Fibroblast of upper back skin (primary cell): ENCODE results near the gene TXLNA.

Experiments used
- DNase-seq: peaks from one replicate; pipeline ENCODE4 v3.0.0-alpha.2; 2013

Gene TXLNA

GRCh38 chr1:32215629-32216480 is 36.4 kb downstream of the TXLNA start:
- DNase-seq: peak; percentile 61

GRCh38 chr1:32216566-32216965 is 37.1 kb downstream of the TXLNA start:
- DNase-seq: no peak

DNA sequence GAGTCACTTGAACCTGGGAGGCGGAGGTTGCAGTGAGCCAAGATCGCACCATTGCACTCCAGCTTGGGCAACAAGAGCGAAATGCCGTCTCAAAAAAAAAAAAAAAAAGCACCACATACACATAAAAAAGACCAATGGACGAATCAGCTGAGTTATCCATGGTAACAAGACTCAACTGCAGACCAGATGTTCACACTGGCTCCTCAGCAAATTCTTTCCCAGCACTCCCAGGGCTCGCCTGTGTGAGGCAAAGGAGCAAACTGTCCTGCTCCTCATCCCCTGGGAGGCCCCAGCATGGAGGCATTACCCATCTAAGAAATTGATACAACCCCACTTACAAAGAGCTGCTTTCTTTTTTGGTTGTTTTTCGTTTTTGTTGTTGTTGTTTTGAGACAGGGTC is 39.5 kb downstream of the TXLNA start:
- DNase-seq: peak; percentile 32

GRCh38 chr1:32220746-32221580 is 41.5 kb downstream of the TXLNA start:
- DNase-seq: no peak

DNA sequence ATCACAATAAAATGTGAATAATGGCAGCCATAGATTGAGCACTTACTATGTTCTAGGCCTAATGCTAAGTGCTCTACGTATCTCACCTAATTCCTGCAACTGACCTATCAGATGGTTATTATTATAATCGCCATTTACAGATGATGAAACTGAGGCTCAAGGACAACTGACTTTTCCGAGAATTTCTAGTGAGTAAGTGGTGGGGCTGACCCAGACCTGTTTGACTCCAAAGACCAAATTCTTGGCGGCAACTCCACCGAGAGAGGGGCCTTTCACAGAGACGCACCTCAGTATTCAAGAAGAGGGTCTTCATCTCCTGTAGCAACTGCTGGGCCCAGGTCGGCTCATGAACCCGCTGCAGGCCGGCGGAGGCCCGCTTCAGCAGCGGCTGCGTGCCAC is 42.1 kb downstream of the TXLNA start:
- no peak for DNase-seq

- peak; percentile 90 for DNase-seq
Measured at GRCh38 chr1:32221980-32222755, 42.7 kb downstream of the TXLNA start, which contains the start of the genes EIF3I and TMEM234. Gene EIF3I (plus strand): TSS chr1:32222407. CDS start chr1:32222442, 35 bp downstream. Gene TMEM234 (minus strand): TSS chr1:32222353. CDS start chr1:32222322, 31 bp downstream.

GRCh38 chr1:32223683-32224082 is 44.2 kb downstream of the TXLNA start:
- DNase-seq: no peak

GRCh38 chr1:32224285-32224684 is 44.8 kb downstream of the TXLNA start:
- DNase-seq: no peak

DNA sequence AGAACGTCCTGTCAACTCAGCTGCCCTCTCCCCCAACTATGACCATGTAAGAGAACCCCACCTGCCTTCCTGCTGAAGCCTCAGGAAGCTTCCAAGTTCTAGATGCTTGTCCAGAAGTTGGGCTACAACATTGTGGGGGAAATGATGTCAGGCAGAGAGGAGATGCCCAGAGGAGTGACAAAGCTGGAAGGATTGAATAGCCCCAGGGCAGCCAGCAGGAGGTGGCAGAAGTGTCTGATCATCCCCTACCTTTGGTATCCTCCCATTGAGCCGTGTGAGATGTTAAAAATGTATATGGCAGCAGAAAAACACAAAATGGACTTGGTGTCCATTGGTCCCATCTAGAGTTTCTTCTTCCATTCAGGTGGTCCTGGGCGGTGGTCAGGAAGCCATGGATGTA is 49.3 kb downstream of the TXLNA start:
- no peak for DNase-seq

- no peak for DNase-seq
Measured at GRCh38 chr1:32231843-32232432, 52.5 kb downstream of the TXLNA start.

GRCh38 chr1:32232558-32233304 is 53.3 kb downstream of the TXLNA start:
- DNase-seq: no peak

- DNase-seq: no peak
Measured at GRCh38 chr1:32234792-32235191, 55.3 kb downstream of the TXLNA start.

DNA sequence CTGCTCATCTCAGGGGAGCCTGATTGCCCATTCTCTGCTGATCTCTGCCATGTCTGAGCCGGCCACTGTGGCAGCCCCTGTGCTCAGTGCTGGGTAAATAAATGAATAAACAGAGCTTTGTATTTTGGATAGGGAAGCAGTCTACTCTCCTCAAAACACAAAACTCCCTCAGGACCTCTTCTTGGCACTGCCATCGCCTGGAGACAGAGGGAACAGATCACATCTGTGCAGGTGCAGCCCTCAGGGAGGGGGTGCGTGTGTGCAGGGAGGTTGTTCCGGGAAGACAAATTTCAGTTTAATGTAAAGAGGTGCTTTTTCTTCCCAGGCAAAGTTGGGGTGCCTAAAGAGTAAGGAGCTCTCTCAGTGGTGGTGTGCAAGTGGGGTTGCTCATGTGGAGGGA is 59.9 kb downstream of the TXLNA start:
- no peak for DNase-seq

DNA sequence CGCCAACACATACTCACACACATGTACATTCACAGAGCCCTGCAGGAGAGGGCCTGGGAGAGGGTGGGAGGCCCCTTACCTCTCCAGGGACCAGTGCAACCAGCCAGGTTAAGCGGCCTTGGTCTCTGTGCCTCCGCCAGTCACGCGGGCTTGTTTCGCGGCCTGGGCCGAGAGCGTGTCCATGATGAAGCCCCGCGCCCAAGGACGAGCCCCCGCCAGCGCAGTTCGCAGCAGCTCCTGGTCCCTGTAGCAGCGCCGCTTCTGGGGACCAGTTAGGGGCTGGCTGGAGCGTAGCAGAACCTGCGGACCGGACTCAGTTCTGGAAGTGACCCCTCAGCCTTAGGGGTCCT is 60.3 kb downstream of the TXLNA start:
- no peak for DNase-seq

DNA sequence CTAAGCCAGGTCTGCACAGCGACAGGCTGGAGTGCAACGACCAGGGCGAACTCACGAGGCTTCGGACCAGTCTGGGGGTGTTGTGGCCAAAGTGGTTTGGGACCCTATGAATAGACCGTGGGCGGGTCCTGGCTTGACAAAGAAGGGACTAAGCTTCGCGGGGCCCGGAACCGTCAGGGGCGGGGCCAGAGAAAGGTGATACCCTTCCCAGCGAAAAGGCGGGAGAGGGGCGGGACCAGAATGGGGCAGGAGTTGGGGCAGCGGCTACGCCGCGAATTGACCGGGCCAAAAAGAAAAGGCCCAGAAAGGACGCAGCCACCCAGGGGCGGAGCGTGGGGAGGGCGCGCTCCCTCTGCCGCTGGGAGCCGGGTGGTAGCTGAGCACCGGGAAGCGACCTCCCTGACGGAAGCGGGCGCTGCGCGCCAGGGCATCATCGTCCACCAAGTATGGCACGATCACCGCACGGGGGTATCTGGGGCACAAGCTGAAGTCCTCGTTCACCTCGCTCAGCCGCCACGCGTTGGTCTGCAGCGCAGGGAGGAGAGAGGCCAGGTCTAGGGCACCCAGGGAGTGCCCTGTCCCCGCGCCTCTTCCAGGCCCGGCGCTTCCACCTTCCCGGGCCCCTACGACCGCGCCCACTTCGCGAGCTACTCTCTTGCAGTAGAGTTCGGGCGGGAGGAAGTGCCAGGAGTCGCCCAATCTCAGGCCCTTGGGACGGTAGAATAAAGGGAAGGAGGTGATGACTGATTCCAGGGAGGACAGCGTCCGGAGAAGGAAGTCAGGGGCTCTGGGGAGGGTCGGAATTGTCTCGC is 60.9 kb downstream of the TXLNA start:
- DNase-seq: peak; percentile 32

- peak; percentile 32 for DNase-seq
Measured at GRCh38 chr1:32241001-32241763, 61.7 kb downstream of the TXLNA start.

DNA sequence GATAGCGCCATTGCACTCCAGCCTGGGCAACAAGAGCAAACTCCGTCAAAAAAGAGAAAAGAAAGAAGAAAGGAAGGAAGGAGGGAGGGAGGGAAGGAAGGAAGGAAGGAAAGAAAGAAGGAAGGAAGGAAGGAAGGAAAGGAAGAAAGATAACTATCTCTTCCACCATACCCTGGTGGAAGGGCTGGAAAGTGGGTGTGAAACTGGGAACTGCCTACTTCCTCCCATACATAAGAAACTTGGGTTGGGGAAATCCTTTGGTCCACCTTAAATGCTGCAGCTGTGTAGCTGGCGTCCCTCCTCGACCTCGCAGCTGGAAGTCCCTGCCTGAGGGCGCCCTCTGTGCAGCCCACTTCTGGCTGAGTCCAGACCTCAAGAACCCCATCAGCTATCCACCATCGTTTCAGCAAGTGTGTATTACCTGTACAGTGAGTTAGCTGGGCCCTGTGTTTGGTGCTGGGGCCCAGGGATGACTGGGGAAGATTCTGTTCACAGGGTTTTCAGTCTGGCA is 62.9 kb downstream of the TXLNA start:
- no peak for DNase-seq

GRCh38 chr1:32246888-32247273 is 67.4 kb downstream of the TXLNA start, which contains the start of gene FAM167B:
Gene FAM167B (plus strand): TSS chr1:32247222. CDS start chr1:32247422, 200 bp downstream.
- DNase-seq: peak; percentile 73

DNA sequence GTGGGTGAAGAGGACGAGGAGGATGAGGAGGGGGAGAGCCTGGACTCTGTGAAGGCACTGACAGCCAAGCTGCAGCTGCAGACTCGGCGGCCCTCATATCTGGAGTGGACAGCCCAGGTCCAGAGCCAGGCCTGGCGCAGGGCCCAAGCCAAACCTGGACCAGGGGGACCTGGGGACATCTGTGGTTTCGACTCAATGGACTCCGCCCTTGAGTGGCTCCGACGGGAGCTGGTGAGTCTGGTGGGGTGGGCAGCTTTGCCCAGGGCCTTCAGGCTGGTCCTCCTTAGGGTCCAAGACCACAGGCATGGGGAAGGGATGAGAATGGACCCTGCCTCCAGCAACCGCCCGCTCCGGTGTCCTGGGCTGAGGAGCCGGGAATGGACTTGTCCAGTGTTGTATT is 68.0 kb downstream of the TXLNA start:
- DNase-seq: no peak
